Keratinocyte (primary cell): ENCODE results near the gene ANKS1B. TPM values are rescaled to one million over a fixed set of nuclear protein-coding genes. Genes with fewer than 3 reads are reported as not detected.

Experiments used
- DNase-seq: peaks from one replicate; pipeline ENCODE4 v3.0.0-alpha.2; 2011; ENCODE audit warnings: low read depth, missing footprints, low spot score
- FAIRE-seq: peaks from 2 replicates; lab custom pipeline; 2011; peaks lifted over from hg19 to GRCh38; lab: Jason Lieb, UNC
- H2AFZ ChIP-seq: 2 replicates; pipeline ENCODE4 v1.6.0; 2012; ENCODE audit warnings: low read length, control low read depth, inconsistent platforms; ENCODE audit not compliant: control insufficient read depth
- H3K27ac ChIP-seq: 2 replicates; pipeline ENCODE4 v1.5.1; 2011; ENCODE audit warnings: low read length; ENCODE audit not compliant: control insufficient read depth, insufficient read depth
- H3K27me3 ChIP-seq: 3 replicates; pipeline ENCODE4 v1.6.0; 2011; ENCODE audit warnings: low read length; ENCODE audit not compliant: control insufficient read depth, insufficient read depth; ENCODE audit errors: extremely low read depth
- H3K36me3 ChIP-seq, 2 experiments: 2 replicates in 1 of 2; 3 replicates in 1 of 2; pipeline ENCODE4 v1.5.1; 2011; ENCODE audit warnings: low read length in 2 of 2, mild to moderate bottlenecking in 1 of 2; ENCODE audit not compliant: control insufficient read depth in 2 of 2, insufficient read depth in 2 of 2; ENCODE audit errors: extremely low read depth in 1 of 2
- H3K4me1 ChIP-seq: 3 replicates; pipeline ENCODE4 v1.5.1; 2011; ENCODE audit warnings: low read length; ENCODE audit not compliant: control insufficient read depth, insufficient read depth; ENCODE audit errors: extremely low read depth
- H3K4me2 ChIP-seq: 3 replicates; pipeline ENCODE4 v1.6.0; 2011; ENCODE audit warnings: low read depth, low read length; ENCODE audit not compliant: control insufficient read depth, insufficient read depth; ENCODE audit errors: extremely low read depth
- H3K4me3 ChIP-seq, 3 experiments: fragments of 200-600 bp in 1 of 3; sonication (generic) in 1 of 3; 2 replicates in 2 of 3; 3 replicates in 1 of 3; pipeline ENCODE4 v1.5.1; 2011 to 2016; ENCODE audit warnings: low read length in 3 of 3, mild to moderate bottlenecking in 3 of 3, control low read depth in 2 of 3, inconsistent platforms in 1 of 3, low read depth in 1 of 3, mixed read lengths in 1 of 3, mixed run types in 1 of 3, moderate library complexity in 1 of 3; ENCODE audit not compliant: control insufficient read depth in 2 of 3, insufficient read depth in 2 of 3; ENCODE audit errors: extremely low read depth in 1 of 3
- H3K79me2 ChIP-seq: 2 replicates; pipeline ENCODE4 v1.6.0; 2012; ENCODE audit warnings: low read length; ENCODE audit not compliant: control insufficient read depth, insufficient read depth
- H3K9ac ChIP-seq: 3 replicates; pipeline ENCODE4 v1.6.0; 2011; ENCODE audit warnings: low read length; ENCODE audit not compliant: control insufficient read depth, insufficient read depth; ENCODE audit errors: extremely low read depth
- H3K9me1 ChIP-seq: 3 replicates; pipeline ENCODE4 v1.6.0; 2011; ENCODE audit warnings: low read length; ENCODE audit not compliant: control insufficient read depth, insufficient read depth; ENCODE audit errors: extremely low read depth
- H3K9me3 ChIP-seq: 2 replicates; pipeline ENCODE4 v1.5.1; 2012; ENCODE audit warnings: low read depth, low read length; ENCODE audit not compliant: control insufficient read depth
- H4K20me1 ChIP-seq: 3 replicates; pipeline ENCODE4 v1.6.0; 2011; ENCODE audit warnings: low read length; ENCODE audit not compliant: control insufficient read depth, insufficient read depth; ENCODE audit errors: extremely low read depth
- CTCF ChIP-seq, 3 experiments: IDR thresholded peaks in 1 of 3; conservative IDR thresholded peaks in 1 of 3; optimal IDR thresholded peaks in 1 of 3; 2 replicates in 2 of 3; 3 replicates in 1 of 3; pipeline versions ENCODE3 to v1.5.1; 2011; ENCODE audit warnings: low read length in 3 of 3, mild to moderate bottlenecking in 3 of 3, moderate library complexity in 2 of 3, control low read depth in 1 of 3, inconsistent platforms in 1 of 3; ENCODE audit not compliant: insufficient read depth in 2 of 3; ENCODE audit errors: extremely low read depth in 1 of 3
- EZH2 ChIP-seq: IDR thresholded peaks from one replicate; pipeline ENCODE4 v1.6.1; 2012; ENCODE audit warnings: inconsistent platforms, mild to moderate bottlenecking, low read length, moderate library complexity
- dilution Hi-C: fragments of 300-500 bp; cut with MboI; formaldehyde crosslinking; loops from one replicate; pipeline ENCODE4 v1.7.0; 2020; ENCODE audit warnings: low sequenced_read_pairs; ENCODE audit not compliant: extremely low pct_ligation_motif_present
- polyA plus RNA-seq, 5 experiments: library from polyadenylated mRNA; depleted of rRNA in 3 of 5; stranded (reverse) in 3 of 5; stranded (forward) in 1 of 5; unstranded in 1 of 5; fragments of >200 nt; gene quantifications; 1 replicate in 1 of 5; 2 replicates in 3 of 5; 3 replicates in 1 of 5; pipeline versions ENCODE4 v1.2.1 to v1.2.3, GENCODE V29; 2011 to 2012; ENCODE audit warnings: missing spikeins in 2 of 5, low read depth in 1 of 5, low replicate concordance in 1 of 5

ANKS1B gene
- polyA plus RNA-seq, 1 donor (not counting 4 experiments of a cell fraction or from before 2014, with no cell fraction given) = not detected

GRCh38 chr12:98771811-98772752, 1212.7 kb downstream of the ANKS1B start:
- Histone ChIP-seq H3K4me3 (no peak overlapping the region), H3K9me3 (no peaks in the 10 kb centered on the region), H3K36me3 (no peaks in the 10 kb centered on the region), H4K20me1 (no peaks in the 10 kb centered on the region), H3K27me3 (no peaks in the 10 kb centered on the region), H3K27ac (no peak overlapping the region), H3K4me2 (no peak overlapping the region), H3K4me1 (no peaks in the 10 kb centered on the region), H2AFZ (no peak overlapping the region), H3K79me2 (no peaks in the 10 kb centered on the region), H3K9me1 (no peaks in the 10 kb centered on the region), H3K9ac (no peak overlapping the region)
- DNase-seq (no peak), FAIRE-seq (no peak)
- dilution Hi-C loops = no loop called here
- TF ChIP-seq CTCF (optimal IDR thresholded peaks at IDR 0.05 in 1 of 3, IDR thresholded peaks at IDR 0.05 in 1 of 3, conservative IDR thresholded peaks at IDR 0.05 in 1 of 3; ENCODE audit: extremely low read depth in 1 of 3, insufficient read depth in 2 of 3, low read length in 3 of 3) (no peak), EZH2 (no peak)

GRCh38 chr12:98770230-98770629, 1214.5 kb downstream of the ANKS1B start:
- no peak for FAIRE-seq
- no peak overlapping the region for H2AFZ ChIP-seq
- no peak overlapping the region for H3K27ac ChIP-seq
- no peaks in the 10 kb centered on the region for H3K79me2 ChIP-seq
- H3K36me3 ChIP-seq = no peaks in the 10 kb centered on the region
- no peak overlapping the region for H3K4me3 ChIP-seq
- no peaks in the 10 kb centered on the region for H4K20me1 ChIP-seq
- dilution Hi-C loops = no loop called here
- H3K9me1 ChIP-seq = no peaks in the 10 kb centered on the region
- H3K9ac ChIP-seq = no peak overlapping the region
- no peak overlapping the region for H3K4me2 ChIP-seq
- H3K27me3 ChIP-seq = no peaks in the 10 kb centered on the region
- no peaks in the 10 kb centered on the region for H3K9me3 ChIP-seq
- H3K4me1 ChIP-seq = no peaks in the 10 kb centered on the region
- TF ChIP-seq CTCF (optimal IDR thresholded peaks at IDR 0.05 in 1 of 3, IDR thresholded peaks at IDR 0.05 in 1 of 3, conservative IDR thresholded peaks at IDR 0.05 in 1 of 3; ENCODE audit: extremely low read depth in 1 of 3, insufficient read depth in 2 of 3, low read length in 3 of 3) (no peak), EZH2 (no peak)
- no peak for DNase-seq
